HG03064 (cell line): ENCODE results near the gene PROSER2.

ENCODE experiments used
- ATAC-seq: cut with Tn5 transposase; IDR thresholded peaks from one replicate; pipeline ENCODE4 v1.9.1; 2021; ENCODE audit warnings: low read depth; ENCODE audit not compliant: unreplicated experiment

The PROSER2 gene

DNA sequence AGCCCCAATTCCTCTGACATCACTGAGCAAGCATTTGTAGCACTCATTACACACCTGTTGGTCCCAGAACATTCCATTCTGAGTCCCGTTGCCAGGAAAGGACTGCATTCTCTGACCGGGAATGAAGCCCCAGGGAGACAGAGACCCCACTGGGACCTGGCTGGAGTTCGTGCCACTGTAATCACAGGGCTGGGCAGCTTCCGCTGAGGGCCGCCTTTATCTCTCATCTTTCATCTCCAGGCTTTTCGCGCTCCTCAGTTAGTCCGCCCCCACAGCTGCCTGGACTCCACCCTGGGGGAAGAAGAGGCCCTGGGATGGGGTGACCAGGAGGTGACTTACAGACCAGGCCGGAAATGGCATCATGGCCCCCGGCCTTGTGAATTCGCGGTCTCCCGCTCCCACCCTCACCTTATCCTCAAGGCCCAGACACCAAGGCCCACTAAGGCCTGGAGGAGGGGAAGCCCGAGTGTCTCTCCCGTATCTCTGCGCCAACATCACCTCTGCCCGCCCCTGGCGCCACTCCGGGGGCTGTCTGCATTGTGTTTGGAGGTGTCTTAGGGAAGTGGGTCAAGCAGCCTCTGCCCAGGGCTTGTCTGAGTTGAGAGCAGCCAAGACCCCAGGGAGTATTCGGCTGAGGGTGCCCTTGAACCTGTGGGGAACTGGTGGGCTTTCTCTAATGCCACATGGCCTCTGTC lies 75.4 kb downstream of the PROSER2 start:
- no peak for ATAC-seq

DNA sequence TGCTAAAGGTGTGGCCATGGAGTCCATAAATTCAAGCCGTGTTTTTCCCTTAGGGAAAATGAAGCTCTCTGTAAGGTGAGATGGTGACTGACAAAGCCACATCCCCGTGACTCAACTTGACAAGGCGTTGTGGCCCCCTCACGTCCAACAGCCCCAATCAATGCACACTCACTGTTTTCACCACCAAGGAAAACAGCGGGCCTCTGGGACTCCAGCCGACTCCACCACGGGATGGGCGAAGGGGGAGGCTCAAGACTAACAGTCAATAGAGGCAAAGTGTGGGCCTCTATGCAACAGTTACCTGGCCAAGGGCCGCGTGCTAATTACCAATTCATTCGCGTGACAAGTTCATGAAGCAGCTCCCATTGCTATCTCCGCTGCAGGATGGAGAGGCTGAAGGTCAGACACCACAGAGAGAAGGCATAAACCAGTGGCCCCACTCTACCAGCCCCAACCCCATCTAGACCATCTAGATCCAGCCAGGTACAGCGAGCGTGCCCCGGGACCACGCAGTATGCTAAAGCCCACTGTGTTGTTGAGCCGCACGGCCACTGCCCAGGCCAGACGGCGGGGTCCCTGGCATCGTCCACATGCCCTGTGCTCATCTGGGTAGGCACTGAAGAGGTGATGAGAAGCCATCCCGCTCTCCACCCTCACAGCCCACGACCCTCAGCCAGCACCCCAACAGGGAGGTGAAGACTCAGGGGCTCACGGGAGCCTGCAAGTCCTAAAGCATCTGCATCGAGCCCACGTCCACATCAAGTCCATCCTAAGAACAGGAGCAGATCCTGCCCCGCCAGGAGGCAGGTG lies 76.1 kb downstream of the PROSER2 start:
- ATAC-seq = no peak

DNA sequence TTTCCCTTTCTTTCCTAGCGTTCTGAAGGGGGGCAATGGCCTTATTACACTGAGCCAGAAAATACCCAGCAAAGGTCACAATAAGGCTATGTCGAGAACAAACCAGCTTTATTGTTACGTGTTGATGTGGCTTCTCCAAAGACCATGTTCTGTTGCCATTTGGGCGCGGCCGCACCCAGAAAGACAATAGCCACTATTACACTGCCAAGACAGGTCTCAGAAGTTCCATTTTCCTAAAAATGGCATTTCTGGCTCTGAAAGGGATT lies 77.8 kb downstream of the PROSER2 start:
- no peak for ATAC-seq

DNA sequence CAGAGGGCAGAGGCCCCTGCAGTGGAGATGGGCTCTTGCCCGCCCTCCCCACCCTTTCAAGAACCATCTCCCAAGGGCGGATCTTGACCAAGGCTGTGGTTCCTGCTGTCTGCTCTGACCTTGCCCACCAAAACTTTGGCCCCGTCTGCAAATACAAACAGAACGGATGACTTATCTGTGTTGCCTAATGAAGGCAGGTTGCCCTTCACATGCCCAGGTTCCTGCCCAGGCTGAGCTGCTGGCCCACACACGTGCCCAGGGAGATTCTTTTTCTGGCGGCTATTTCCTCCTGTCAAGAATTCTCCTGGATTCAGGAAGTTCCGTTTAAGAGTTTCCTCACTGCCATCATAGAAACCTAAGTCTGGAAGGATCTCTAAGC lies 78.3 kb downstream of the PROSER2 start:
- no peak for ATAC-seq

DNA sequence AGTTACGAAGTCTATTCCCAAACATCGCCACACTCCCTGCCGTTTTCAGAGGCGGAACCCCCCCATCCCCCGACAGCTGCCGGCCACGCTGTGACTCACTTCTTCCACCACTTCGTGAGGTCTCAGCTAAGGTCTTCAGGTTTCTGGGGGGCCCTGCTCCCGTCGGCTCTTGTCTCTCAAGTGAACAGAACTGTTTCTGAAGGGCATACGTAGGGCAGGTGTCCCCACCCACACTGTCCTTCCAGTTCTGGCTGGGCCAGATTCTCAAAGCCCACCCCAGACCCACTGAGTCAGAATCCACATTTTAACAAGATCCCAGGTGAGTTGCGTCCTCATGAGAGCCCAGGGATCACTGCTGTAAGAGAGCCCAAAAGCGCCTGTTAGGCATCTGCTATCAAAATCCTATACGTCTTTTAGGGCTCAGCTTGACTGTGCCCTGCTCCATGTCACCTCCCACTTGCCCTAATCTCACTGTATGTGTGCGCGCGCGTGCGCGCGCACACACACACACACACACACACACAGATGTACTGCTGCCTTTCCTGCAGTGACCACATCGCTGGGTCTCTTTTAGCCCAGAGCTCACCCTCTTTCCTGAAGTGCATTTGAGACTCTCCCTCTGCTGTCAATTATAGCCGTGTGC lies 78.8 kb downstream of the PROSER2 start:
- no peak for ATAC-seq

DNA sequence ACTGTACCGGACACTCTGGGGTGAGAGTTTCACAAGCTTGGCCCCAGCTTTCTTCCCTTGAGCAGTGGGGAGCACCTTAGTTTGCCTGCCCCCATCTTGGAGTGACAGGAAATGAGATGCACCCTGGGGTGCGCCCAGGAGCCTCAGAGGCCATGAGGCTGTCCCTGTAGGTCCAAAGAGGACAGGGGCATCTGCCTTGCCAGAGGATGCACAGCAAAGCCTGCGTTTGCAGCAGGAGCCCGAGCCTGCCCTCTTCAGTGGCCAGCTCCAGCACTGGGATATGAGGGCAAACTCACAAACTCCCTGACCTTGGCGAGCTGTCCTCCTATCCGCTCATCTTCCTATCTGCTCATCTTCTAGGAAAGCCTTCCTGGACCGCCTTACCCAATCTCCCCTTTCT lies 79.5 kb downstream of the PROSER2 start:
- ATAC-seq = no peak

DNA sequence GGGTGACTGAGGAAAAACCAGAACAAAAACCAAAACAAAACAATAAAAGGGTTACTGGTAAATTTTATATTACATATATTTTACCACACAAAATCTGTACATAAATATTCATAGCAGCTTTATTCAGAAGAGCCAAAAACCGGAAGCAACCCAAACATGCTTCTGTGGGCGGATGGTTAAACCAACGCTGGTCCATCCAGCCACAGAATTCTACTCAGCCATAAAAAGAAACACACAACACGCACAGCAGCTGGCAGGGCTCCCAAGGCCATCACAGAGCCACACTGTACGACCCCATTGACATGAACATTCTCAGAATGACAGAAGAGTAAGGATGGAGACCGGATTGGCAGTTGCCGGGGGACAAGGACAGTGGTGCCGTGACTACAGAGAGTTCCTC lies 83.6 kb downstream of the PROSER2 start:
- ATAC-seq = no peak

DNA sequence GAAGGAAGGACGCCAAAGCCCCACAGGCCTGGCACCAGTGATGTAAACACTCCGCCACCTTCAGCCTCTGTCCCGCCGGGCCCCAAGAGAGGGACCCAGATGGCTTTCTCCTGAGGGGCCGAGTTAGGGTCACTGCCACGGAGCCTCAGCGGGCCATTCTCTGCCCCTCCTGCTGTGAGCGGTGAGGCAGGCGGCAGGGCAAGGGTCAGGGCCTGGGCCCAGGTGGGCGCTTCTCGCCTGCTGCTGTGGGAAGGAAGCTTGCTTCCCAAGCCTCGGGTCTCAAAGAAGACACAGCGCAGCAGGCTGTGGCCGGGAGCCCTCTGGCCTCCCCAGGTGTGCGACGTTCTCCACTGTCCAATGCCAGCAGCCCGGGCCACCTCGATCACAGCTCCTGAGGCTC lies 84.8 kb downstream of the PROSER2 start:
- no peak for ATAC-seq

DNA sequence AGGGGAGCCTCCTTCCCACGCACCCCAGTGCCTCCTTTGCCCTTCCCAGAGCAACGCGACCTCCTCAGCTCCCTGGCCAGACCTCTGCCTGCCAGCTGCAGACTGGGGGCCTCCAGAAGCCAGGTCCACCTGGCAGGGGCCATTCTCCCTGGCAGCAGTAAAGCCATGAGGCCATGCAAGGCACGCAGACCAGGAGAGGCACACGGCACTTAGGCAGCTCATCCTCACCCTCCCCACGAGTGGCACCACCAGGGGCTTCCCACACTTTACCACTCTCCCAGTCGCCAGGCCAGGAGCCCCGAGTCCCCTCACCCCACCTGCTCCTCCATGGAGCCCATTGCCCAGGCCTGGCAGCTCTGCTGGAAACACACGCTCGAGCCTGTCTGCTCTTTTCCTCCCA lies 85.4 kb downstream of the PROSER2 start:
- ATAC-seq = no peak

DNA sequence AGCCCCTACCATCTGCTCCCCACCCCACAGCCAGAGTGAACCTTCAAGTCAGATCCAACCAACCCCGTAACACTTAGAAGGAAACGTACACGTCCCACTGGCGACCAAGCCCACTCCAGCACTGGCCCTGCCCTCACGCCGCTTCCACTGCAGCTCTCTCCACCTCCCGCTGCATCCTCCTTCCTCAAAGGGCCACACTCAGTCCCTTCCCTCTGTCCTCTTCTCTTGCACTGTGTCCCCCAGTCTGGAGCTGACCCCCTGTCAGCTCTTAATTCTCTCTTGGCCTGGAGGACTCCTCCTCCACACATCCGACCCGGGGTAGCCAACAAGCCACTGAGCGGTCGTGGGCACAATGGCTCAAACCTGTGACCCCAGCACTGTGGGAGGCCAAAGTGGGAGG lies 85.8 kb downstream of the PROSER2 start:
- no peak for ATAC-seq

DNA sequence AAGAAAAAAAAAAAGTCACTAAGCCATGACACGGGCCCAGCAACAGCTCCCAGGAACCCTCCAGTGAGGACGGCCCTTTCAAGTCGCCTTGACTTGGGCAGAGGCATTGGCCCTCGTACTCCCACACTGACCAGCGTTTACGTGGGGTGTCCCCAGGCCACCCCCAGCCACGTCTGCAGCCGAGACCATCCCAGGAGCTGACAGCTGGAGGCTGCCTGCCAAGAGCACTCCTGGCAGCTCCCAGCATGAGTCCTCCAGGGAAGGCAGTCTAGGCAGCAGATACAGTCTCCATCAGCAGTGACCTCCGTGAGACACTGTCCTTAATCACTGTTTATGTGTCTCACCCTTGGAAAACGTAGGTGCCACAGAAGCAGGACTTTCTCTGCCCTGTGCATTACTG lies 86.5 kb downstream of the PROSER2 start:
- ATAC-seq = no peak

DNA sequence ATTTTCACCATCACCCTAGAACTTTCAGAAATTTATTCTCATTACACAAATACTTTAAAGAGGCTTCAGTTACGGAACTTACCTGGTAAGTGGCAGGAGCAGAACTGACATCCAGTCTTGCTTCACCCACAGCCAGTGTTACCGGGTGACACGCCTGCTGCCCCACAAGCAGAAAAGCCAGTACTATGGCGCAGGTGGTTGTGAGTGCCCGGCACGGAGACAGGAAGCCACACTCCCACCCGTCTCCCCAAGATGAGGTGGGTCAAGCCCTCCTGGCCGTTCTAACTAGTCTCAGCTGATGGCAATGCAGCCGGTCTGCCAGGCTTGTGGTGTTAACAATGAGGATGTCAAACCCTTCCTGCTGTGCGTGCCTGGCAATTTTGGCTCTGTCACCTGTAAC lies 86.9 kb downstream of the PROSER2 start:
- no peak for ATAC-seq

DNA sequence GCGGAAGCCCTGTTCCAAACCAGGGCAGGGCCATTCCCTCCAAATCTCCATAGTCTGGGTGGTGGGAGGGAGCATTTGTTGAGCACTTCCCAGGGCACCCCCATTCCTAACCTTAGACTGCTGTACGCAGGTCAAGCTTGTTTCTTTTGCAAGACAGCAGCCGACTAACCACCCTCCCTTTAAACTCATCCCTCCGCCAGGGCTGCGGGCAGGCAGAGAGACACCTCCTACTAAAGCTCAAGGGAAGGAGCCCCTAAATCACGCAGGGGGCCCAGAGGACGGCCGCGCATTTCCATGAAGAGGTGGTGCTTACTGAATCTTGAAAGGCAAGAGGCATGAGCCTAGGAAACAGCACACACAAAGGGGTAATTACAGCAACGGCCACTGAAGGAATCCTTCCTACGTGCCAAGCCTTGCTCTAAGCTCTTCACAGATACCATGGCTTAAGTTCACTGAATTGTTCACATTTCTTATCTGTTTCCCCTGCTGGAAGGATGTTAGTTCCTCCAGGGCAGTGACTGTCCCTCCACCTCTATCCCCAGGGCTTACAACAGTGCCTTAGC lies 90.0 kb downstream of the PROSER2 start:
- no peak for ATAC-seq

DNA sequence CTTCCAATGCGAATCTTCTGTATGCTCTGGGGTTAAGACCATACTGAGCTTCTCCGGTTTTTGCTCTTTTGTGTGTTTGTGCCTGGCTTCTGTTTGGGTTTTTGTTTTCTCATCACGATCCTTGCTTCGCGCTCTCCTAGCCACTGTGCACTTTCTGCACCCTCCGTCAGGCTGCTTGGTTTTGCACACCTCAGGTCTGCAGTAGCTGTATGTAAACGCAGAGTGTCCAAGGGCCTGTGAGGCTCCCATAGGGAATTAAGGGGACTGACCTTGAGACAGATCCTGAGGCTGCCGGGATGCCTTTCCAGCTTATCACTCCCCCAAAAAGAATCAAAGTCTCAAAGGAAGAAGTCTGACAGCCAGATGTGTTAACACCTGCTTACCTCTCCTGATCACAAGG lies 95.2 kb downstream of the PROSER2 start:
- no peak for ATAC-seq

DNA sequence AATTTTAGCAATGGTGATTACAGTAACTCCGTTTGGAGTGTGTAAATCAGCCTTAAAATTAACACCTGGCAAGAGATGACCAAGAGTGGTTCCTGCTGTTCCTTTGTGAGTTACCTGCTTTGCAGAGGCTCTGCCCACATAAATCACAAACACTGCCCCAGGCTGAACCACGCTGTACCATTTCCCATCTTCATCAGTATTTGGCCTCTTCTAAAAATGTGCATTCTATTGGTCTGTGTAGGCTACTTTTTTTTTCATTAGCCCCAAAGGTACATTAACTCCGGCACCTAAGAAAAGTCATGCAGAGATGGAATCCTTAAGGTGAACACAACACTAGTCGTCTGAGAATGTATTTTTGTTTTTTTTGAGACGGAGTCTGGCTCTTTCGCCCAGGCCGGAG lies 96.1 kb downstream of the PROSER2 start:
- no peak for ATAC-seq
